H1 (cell line): ENCODE results near the gene ANXA1. TPM values are rescaled to one million over a fixed set of nuclear protein-coding genes. Genes with fewer than 3 reads are reported as not detected.

Experiments used
- CTCF ChIA-PET: fragments of 300-600 bp; sonication (Branson Sonifier 250); formaldehyde crosslinking; loops from one replicate; lab custom pipeline; 2021; ENCODE audit not compliant: partially characterized antibody; lab: Charles Lee
- POLR2A ChIA-PET: fragments of 300-600 bp; sonication (Branson Sonifier 250); formaldehyde crosslinking; loops from one replicate; lab custom pipeline; 2021; ENCODE audit warnings: inconsistent platforms; ENCODE audit not compliant: partially characterized antibody; lab: Charles Lee
- DNase-seq, 2 experiments: peaks; one replicate each; pipeline versions ENCODE4 v3.0.0 to v3.0.0-alpha.2; 2010 to 2022; ENCODE audit warnings: low spot score in 2 of 2, low read depth in 1 of 2, mixed read lengths in 1 of 2
- FAIRE-seq: peaks from 2 replicates; lab custom pipeline; 2011; peaks lifted over from hg19 to GRCh38; lab: Jason Lieb, UNC
- H2AFZ ChIP-seq: 2 replicates; pipeline ENCODE4 v1.8.1; 2012; ENCODE audit warnings: low read length, inconsistent platforms
- H2AK5ac ChIP-seq: 2 replicates; pipeline ENCODE4 v1.6.1; 2013; ENCODE audit warnings: low read depth, low read length
- H2BK120ac ChIP-seq: replicated peaks from 2 replicates; pipeline ENCODE3; 2013; ENCODE audit warnings: low read depth, low read length, inconsistent platforms
- H2BK12ac ChIP-seq: 2 replicates; pipeline ENCODE4 v1.6.1; 2013; ENCODE audit warnings: low read depth, low read length
- H2BK15ac ChIP-seq: 2 replicates; pipeline ENCODE4 v1.6.1; 2013; ENCODE audit warnings: low read length
- H2BK20ac ChIP-seq: 2 replicates; pipeline ENCODE4 v1.6.1; 2013; ENCODE audit warnings: low read length
- H2BK5ac ChIP-seq: 2 replicates; pipeline ENCODE4 v1.6.1; 2013; ENCODE audit warnings: low read depth, low read length
- H3K14ac ChIP-seq: 2 replicates; pipeline ENCODE4 v1.6.1; 2013; ENCODE audit warnings: inconsistent platforms; ENCODE audit not compliant: insufficient read length
- H3K18ac ChIP-seq: 2 replicates; pipeline ENCODE4 v1.6.1; 2013; ENCODE audit warnings: low read length; ENCODE audit errors: extremely low read depth
- H3K23ac ChIP-seq: 2 replicates; pipeline ENCODE4 v1.6.1; 2013; ENCODE audit warnings: inconsistent platforms; ENCODE audit not compliant: insufficient read length
- H3K23me2 ChIP-seq: 2 replicates; pipeline ENCODE4 v1.6.1; 2013; ENCODE audit warnings: low read depth, low read length
- H3K27ac ChIP-seq: 2 replicates; pipeline ENCODE4 v1.6.1; 2011; ENCODE audit warnings: low read depth, low read length, inconsistent platforms
- H3K27me3 ChIP-seq, 4 experiments: replicated peaks in 1 of 4; 1 replicate in 1 of 4; 2 replicates in 3 of 4; pipeline versions ENCODE4 v1.6.1 to v1.8.1; 2011 to 2013; ENCODE audit warnings: low read length in 3 of 4, mild to moderate bottlenecking in 3 of 4, inconsistent platforms in 2 of 4, mixed read lengths in 2 of 4, moderate library complexity in 1 of 4; ENCODE audit not compliant: control insufficient read depth in 3 of 4, insufficient read depth in 3 of 4; ENCODE audit errors: extremely low read depth in 1 of 4
- H3K36me3 ChIP-seq, 4 experiments: 2 replicates each; pipeline versions ENCODE4 v1.6.1 to v1.8.1; 2011 to 2013; ENCODE audit warnings: mild to moderate bottlenecking in 4 of 4, low read length in 3 of 4, moderate library complexity in 2 of 4, control low read depth in 1 of 4, inconsistent platforms in 1 of 4; ENCODE audit not compliant: insufficient read depth in 4 of 4, control insufficient read depth in 2 of 4
- H3K4ac ChIP-seq: replicated peaks from 2 replicates; pipeline ENCODE3; 2013; ENCODE audit warnings: low read length, low read depth, mixed read lengths, inconsistent platforms; ENCODE audit not compliant: insufficient read length
- H3K4me1 ChIP-seq, 4 experiments: replicated peaks in 1 of 4; 1 replicate in 1 of 4; 2 replicates in 3 of 4; pipeline versions ENCODE4 v1.6.1 to v1.8.1; 2011 to 2013; ENCODE audit warnings: low read length in 3 of 4, inconsistent platforms in 2 of 4, mixed read lengths in 1 of 4; ENCODE audit not compliant: insufficient read depth in 4 of 4, control insufficient read depth in 3 of 4
- H3K4me2 ChIP-seq, 2 experiments: 2 replicates each; pipeline versions ENCODE4 v1.6.1 to v1.8.1; 2011 to 2013; ENCODE audit warnings: low read depth in 2 of 2, low read length in 2 of 2, control low read depth in 1 of 2, inconsistent platforms in 1 of 2, mild to moderate bottlenecking in 1 of 2; ENCODE audit not compliant: insufficient read depth in 1 of 2
- H3K4me3 ChIP-seq, 4 experiments: fragments of 200-600, 300-600 bp in 1 of 4; sonication (generic), shearing (Covaris generic), sonication (Bioruptor Twin) in 1 of 4; 2 replicates each; pipeline versions ENCODE4 v1.5.1 to v1.8.1; 2011 to 2016; ENCODE audit warnings: low read length in 4 of 4, low read depth in 3 of 4, control low read depth in 2 of 4, inconsistent platforms in 2 of 4, mild to moderate bottlenecking in 2 of 4, mixed read lengths in 1 of 4, moderate library complexity in 1 of 4; ENCODE audit not compliant: insufficient read depth in 2 of 4; ENCODE audit errors: extremely low read depth in 1 of 4
- H3K56ac ChIP-seq: replicated peaks from 2 replicates; pipeline ENCODE3; 2013; ENCODE audit warnings: low read depth, mild to moderate bottlenecking, mixed read lengths, low read length, inconsistent platforms; ENCODE audit not compliant: insufficient read length
- H3K79me1 ChIP-seq: 2 replicates; pipeline ENCODE4 v1.6.1; 2013; ENCODE audit warnings: low read depth, low read length, control low read depth
- H3K79me2 ChIP-seq, 2 experiments: 2 replicates each; pipeline versions ENCODE4 v1.6.1 to v1.8.1; 2012 to 2013; ENCODE audit warnings: low read length in 2 of 2, mild to moderate bottlenecking in 2 of 2, inconsistent platforms in 1 of 2; ENCODE audit not compliant: insufficient read depth in 2 of 2, control insufficient read depth in 1 of 2
- H3K9ac ChIP-seq, 4 experiments: replicated peaks in 1 of 4; 1 replicate in 1 of 4; 2 replicates in 3 of 4; pipeline versions ENCODE4 v1.6.1 to v1.8.1; 2011 to 2013; ENCODE audit warnings: low read depth in 3 of 4, low read length in 3 of 4, control low read depth in 2 of 4, mild to moderate bottlenecking in 2 of 4, moderate library complexity in 2 of 4, inconsistent platforms in 1 of 4; ENCODE audit errors: extremely low read depth in 1 of 4
- H3K9me3 ChIP-seq, 2 experiments: 2 replicates each; pipeline versions ENCODE4 v1.6.1 to v1.8.1; 2012 to 2013; ENCODE audit warnings: mild to moderate bottlenecking in 2 of 2, moderate library complexity in 2 of 2, control low read depth in 1 of 2, inconsistent platforms in 1 of 2, low read depth in 1 of 2, low read length in 1 of 2, mixed read lengths in 1 of 2; ENCODE audit not compliant: insufficient read depth in 2 of 2
- H4K20me1 ChIP-seq, 2 experiments: replicated peaks in 1 of 2; 2 replicates each; pipeline versions ENCODE3 to v1.8.1; 2011 to 2013; ENCODE audit warnings: inconsistent platforms in 2 of 2, low read length in 2 of 2, mild to moderate bottlenecking in 1 of 2; ENCODE audit not compliant: insufficient read depth in 2 of 2, control insufficient read depth in 1 of 2
- H4K5ac ChIP-seq: 2 replicates; pipeline ENCODE4 v1.6.1; 2013; ENCODE audit warnings: low read length, low read depth, mixed read lengths, inconsistent platforms; ENCODE audit not compliant: insufficient read length
- H4K8ac ChIP-seq: 2 replicates; pipeline ENCODE4 v1.8.0; 2013; ENCODE audit warnings: mild to moderate bottlenecking, moderate library complexity, low read length, inconsistent platforms; ENCODE audit not compliant: insufficient read depth; ENCODE audit errors: extremely low read depth
- H4K91ac ChIP-seq: replicated peaks from 2 replicates; pipeline ENCODE3; 2013; ENCODE audit warnings: low read length, mixed read lengths, inconsistent platforms; ENCODE audit not compliant: insufficient read length
- SAP30 ChIP-seq: fragments of 300-600 bp; sonication (generic); IDR thresholded peaks from 2 replicates; pipeline ENCODE4 v1.7.1; 2012; ENCODE audit warnings: low read length, moderate library complexity, mild to moderate bottlenecking, inconsistent platforms; ENCODE audit not compliant: insufficient read depth, insufficient replicate concordance
- WGBS, 2 experiments: shearing (Covaris generic) in 1 of 2; methylation state at CpG; one replicate each; pipeline versions ENCODE4 v1.1.6 to v1.1.7; 2013 to 2015; ENCODE audit warnings: low lambda C conversion rate in 2 of 2, mixed read lengths in 2 of 2, inconsistent platforms in 1 of 2, low coverage in 1 of 2, missing lambda C conversion rate in 1 of 2; ENCODE audit not compliant: insufficient replicate concordance in 2 of 2, insufficient coverage in 1 of 2, insufficient read length in 1 of 2; ENCODE audit errors: extremely low coverage in 1 of 2, missing lambda C conversion rate in 1 of 2; 5-methylcytosine and 5-hydroxymethylcytosine counted together
- polyA plus RNA-seq, 7 experiments: library from polyadenylated mRNA; depleted of rRNA in 3 of 7; stranded (reverse) in 5 of 7; unstranded in 2 of 7; fragments of >200 nt in 5 of 7; fragments of 200-250 nt in 2 of 7; gene quantifications; 1 replicate in 5 of 7; 2 replicates in 1 of 7; 4 replicates in 1 of 7; pipeline versions ENCODE4 v1.2.1 to v1.2.3, GENCODE V29; 2011 to 2013; ENCODE audit warnings: missing spikeins in 2 of 7, mixed read lengths in 2 of 7
- total RNA-seq: library from RNA; stranded (reverse); fragmentation: NEBNext Ultra II Directional; extraction: Animal tissue kit (Norgen Biotek cat#: 25700); gene quantifications from 2 replicates; pipeline ENCODE4 v1.2.1, GENCODE V29; 2021

Gene ANXA1
- total and polyA plus RNA-seq, 2 of the 8 experiments (the other 6 are each of a cell fraction or from before 2014, with no cell fraction given) = 0.71 to 5.7 TPM

DNA sequence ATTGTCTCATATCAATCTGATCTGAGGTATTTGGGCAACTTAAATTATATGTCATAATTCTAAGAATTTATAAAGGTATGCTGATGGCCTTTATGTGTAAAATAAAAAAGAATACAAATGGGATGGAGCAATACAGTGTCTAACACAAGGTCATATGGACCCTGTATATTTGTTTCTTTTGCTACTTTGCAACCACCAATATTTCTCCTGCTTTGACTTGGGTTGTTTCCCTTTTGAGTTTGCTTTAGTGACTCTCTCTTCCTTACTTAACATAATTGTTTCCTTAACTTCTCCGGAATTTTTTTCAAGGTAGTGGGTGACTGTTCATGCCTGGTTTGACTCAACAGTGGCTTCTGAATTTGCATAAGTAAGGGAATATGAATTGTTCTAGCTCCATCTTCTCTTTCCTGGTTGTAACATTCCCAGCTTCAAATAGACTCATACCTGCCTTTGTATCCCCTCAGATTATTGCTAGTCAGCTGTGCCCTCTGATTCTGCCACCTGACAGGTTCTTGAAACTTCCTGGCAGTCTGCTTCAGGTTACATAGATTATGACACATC, 30.2 kb upstream of the ANXA1 start:
- Histone ChIP-seq H3K4me3 (no peak overlapping the region), H4K8ac (no peak overlapping the region), H4K5ac (no peak overlapping the region), H2BK15ac (no peak overlapping the region), H3K23ac (no peak overlapping the region), H3K27ac (no peak overlapping the region), H3K56ac (no peak overlapping the region), H3K79me2 (no peaks in the 10 kb centered on the region), H2AFZ (no peak overlapping the region), H3K79me1 (no peaks in the 10 kb centered on the region), H4K91ac (no peak overlapping the region), H3K4ac (no peak overlapping the region), H4K20me1 (no peaks in the 10 kb centered on the region), H3K36me3 (no peaks in the 10 kb centered on the region), H3K23me2 (no peaks in the 10 kb centered on the region), H3K9ac (no peak overlapping the region), H3K4me1 (no peaks in the 10 kb centered on the region), H3K18ac (no peak overlapping the region), H3K4me2 (no peak overlapping the region), H2BK5ac (no peak overlapping the region), H3K14ac (no peak overlapping the region), H2BK120ac (no peak overlapping the region), H3K9me3 (no peaks in the 10 kb centered on the region), H3K27me3 (no peaks in the 10 kb centered on the region), H2BK20ac (no peak overlapping the region), H2BK12ac (no peak overlapping the region), H2AK5ac (no peak overlapping the region)
- no peak for TF ChIP-seq SAP30
- DNase-seq (no peak), FAIRE-seq (no peak)
- ChIA-PET POLR2A (no interaction called here), CTCF (interaction anchor here (0.6 to 1.1 kb wide), 4 partner anchors 10 to 518 kb away, joined by 3 to 4 read pairs (median 3); no protein-coding TSS in a partner anchor)
- WGBS, 2 experiments = 93% methylated on average over 1 of the region's 1 CpG; no CpG with 5 or more reads in 1 of the 2 experiments
